ENCODE results near the gene SEPTIN12. TPM values are rescaled to one million over a fixed set of nuclear protein-coding genes. Genes with fewer than 3 reads are reported as not detected.

Gene SEPTIN12
- total and polyA plus RNA-seq, 10 of the 15 experiments (the other 5 are each of a cell fraction or from before 2014, with no cell fraction given) = not detected

GRCh38 chr16:4800290-4801041 lies 12.3 kb upstream of the SEPTIN12 start:
- DNase-seq (ENCODE audit: low read depth, low spot score) (no peak), FAIRE-seq (peak; percentile 65), ATAC-seq (peak; percentile 44)
- Histone ChIP-seq H3K4me2 (ENCODE audit: control insufficient read depth, insufficient read depth) (peak overlapping the region; percentile 97), H3K27ac (ENCODE audit: control insufficient read depth, insufficient read depth) (peak overlapping the region; percentile 60), H2AFZ (ENCODE audit: control insufficient read depth, low read depth, low read length) (peak overlapping the region; percentile 79), H3K4me3 (peak overlapping the region; percentile 72), H4K20me1 (ENCODE audit: control insufficient read depth, insufficient read depth) (no peaks in the 10 kb centered on the region), H3K9ac (ENCODE audit: control insufficient read depth, insufficient read depth, low read length) (peak overlapping the region; percentile 59), H3K79me2 (ENCODE audit: control insufficient read depth, insufficient read depth, low read length) (no peaks in the 10 kb centered on the region), H3K27me3 (replicated peaks in 1 of 2; ENCODE audit: control insufficient read depth in 2 of 2, insufficient read depth in 2 of 2, low read length in 1 of 2) (no peaks in the 10 kb centered on the region), H3K4me1 (ENCODE audit: control insufficient read depth, insufficient read depth, low read length) (peaks cover 20% of the 10 kb centered on the region), H3K36me3 (ENCODE audit: control insufficient read depth in 2 of 2, insufficient read depth in 2 of 2, low read length in 1 of 2) (peaks cover 0 to 3% of the 10 kb centered on the region in 2 experiments; a peak in 2 of 4 replicates), H3K9me3 (replicated peaks; ENCODE audit: control insufficient read depth, insufficient read depth, low read length) (no peaks in the 10 kb centered on the region)
- SMC1A ChIA-PET (ENCODE audit: uncharacterized antibody, unreplicated experiment) = interaction anchor here (1.3 to 1.4 kb wide), 3 partner anchors 8 to 66 kb away, joined by 4 to 5 read pairs (median 4); partner anchors contain the start of genes ANKS3, DNAAF8 and ZNF500
- CTCF ChIA-PET = interaction anchor here (1.0 to 1.3 kb wide), 3 partner anchors 31 to 156 kb away, joined by 3 to 4 read pairs (median 3); no protein-coding TSS in a partner anchor
- intact Hi-C loops (cut with micrococcal nuclease; ENCODE audit: unreplicated experiment) (loop anchor here (10.0 kb wide), 2 partner anchors 154 to 186 kb away; partner anchors contain the start of genes SEC14L5 and UBALD1), in situ Hi-C loops (cut with MboI) (no loop called here)
- POLR2A ChIA-PET = interaction anchor here (1.7 to 2.1 kb wide), 2 partner anchors 32 to 66 kb away, joined by 5 to 8 read pairs; partner anchors contain the start of genes ANKS3 and DNAAF8
- 67% methylated on average over 17 of the region's 17 CpGs for WGBS (ENCODE audit: insufficient coverage, insufficient replicate concordance, low lambda C conversion rate, missing lambda C conversion rate)
- no TSS peak for BruUV-seq (replicated peaks)
- RAD21 ChIA-PET (ENCODE audit: unreplicated experiment) = interaction anchor here (1.0 to 1.2 kb wide), 2 partner anchors 32 to 66 kb away, joined by 5 to 6 read pairs; partner anchors contain the start of genes ANKS3 and DNAAF8
- TF ChIP-seq ZNF217 (IDR thresholded peaks at IDR 0.05) = no peak
- TF ChIP-seq MTA2 (IDR thresholded peaks at IDR 0.05; ENCODE audit: low read depth) = peak; percentile 56; the same call in 1 of the 2 replicates
- no peak for TF ChIP-seq FOS (IDR thresholded peaks at IDR 0.05; ENCODE audit: borderline replicate concordance, extremely low read depth, insufficient read length)
- TF ChIP-seq CREB1 (IDR thresholded peaks at IDR 0.05; ENCODE audit: low read depth) = no peak
- TF ChIP-seq HDGF (IDR thresholded peaks at IDR 0.05) = no peak; the same call in 1 of the 2 replicates
- TF ChIP-seq MXI1 (IDR thresholded peaks at IDR 0.05; ENCODE audit: low read depth, low read length) = no peak
- peak; percentile 77 for TF ChIP-seq POLR2A (IDR thresholded peaks at IDR 0.05; ENCODE audit: low read depth, low read length)
- no peak; the same call in 1 of the 2 replicates for TF ChIP-seq USF2 (IDR thresholded peaks at IDR 0.05; ENCODE audit: borderline replicate concordance, low read depth, low read length)
- no peak for TF ChIP-seq JUNB (IDR thresholded peaks at IDR 0.05)
- TF ChIP-seq ZBTB40 (IDR thresholded peaks at IDR 0.05; ENCODE audit: borderline replicate concordance) = peak; percentile 87
- no peak for TF ChIP-seq RBBP5 (conservative IDR thresholded peaks at IDR 0.05)
- peak; percentile 32; the same call in 1 of the 2 replicates for TF ChIP-seq TAF1 (IDR thresholded peaks at IDR 0.05; ENCODE audit: borderline replicate concordance, low read depth, low read length)
- peak; percentile 94 for TF ChIP-seq NR2C1 (IDR thresholded peaks at IDR 0.05)
- TF ChIP-seq, protein P1, sequence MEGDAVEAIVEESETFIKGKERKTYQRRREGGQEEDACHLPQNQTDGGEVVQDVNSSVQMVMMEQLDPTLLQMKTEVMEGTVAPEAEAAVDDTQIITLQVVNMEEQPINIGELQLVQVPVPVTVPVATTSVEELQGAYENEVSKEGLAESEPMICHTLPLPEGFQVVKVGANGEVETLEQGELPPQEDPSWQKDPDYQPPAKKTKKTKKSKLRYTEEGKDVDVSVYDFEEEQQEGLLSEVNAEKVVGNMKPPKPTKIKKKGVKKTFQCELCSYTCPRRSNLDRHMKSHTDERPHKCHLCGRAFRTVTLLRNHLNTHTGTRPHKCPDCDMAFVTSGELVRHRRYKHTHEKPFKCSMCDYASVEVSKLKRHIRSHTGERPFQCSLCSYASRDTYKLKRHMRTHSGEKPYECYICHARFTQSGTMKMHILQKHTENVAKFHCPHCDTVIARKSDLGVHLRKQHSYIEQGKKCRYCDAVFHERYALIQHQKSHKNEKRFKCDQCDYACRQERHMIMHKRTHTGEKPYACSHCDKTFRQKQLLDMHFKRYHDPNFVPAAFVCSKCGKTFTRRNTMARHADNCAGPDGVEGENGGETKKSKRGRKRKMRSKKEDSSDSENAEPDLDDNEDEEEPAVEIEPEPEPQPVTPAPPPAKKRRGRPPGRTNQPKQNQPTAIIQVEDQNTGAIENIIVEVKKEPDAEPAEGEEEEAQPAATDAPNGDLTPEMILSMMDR (IDR thresholded peaks at IDR 0.05 in 2 of 3, conservative IDR thresholded peaks at IDR 0.05 in 1 of 3; ENCODE audit: control insufficient read depth in 2 of 3, extremely low read depth in 1 of 3, insufficient read depth in 1 of 3, low read depth in 3 of 3, low read length in 3 of 3) = no peak
- no peak for TF ChIP-seq NR2F1 (conservative IDR thresholded peaks at IDR 0.05)
